Stimulated activated CD4-positive, alpha-beta T cell treated with anti-CD3 and anti-CD28 coated beads, TNF-alpha, amount 100 ng/mL, for 1 hour (primary cell): ENCODE data around the gene ADD1.

Experiments used
- DNase-seq, 3 donors: peaks; one replicate each; pipeline ENCODE4 v3.0.0-alpha.2; 2020; ENCODE audit warnings: low read depth in 3 of 3, low spot score in 1 of 3

Gene ADD1

GRCh38 chr4:2961811-2962441, 118.3 kb downstream of the ADD1 start:
- peak in 1 of 3 donors; percentile 39 for DNase-seq

GRCh38 chr4:2962614-2963174, 119.0 kb downstream of the ADD1 start:
- no peak for DNase-seq

- peak; percentile 90 to 95 (median 93) for DNase-seq
These were observed 119.7 kb downstream of the ADD1 start, which contains the start of the genes GRK4 and NOP14 for GRCh38 chr4:2963175-2963965. Gene GRK4 (plus strand): TSS chr4:2963571. CDS start chr4:2964071, 500 bp downstream. Gene NOP14 (minus strand): TSS chr4:2963406. CDS start chr4:2963319, 87 bp downstream.

- no peak for DNase-seq
These were observed 120.4 kb downstream of the ADD1 start for GRCh38 chr4:2963966-2964471.

GRCh38 chr4:2964706-2965258, 121.1 kb downstream of the ADD1 start:
- DNase-seq: no peak

- no peak for DNase-seq
These were observed 121.6 kb downstream of the ADD1 start for GRCh38 chr4:2965262-2965661.

- no peak for DNase-seq
These were observed 124.7 kb downstream of the ADD1 start for GRCh38 chr4:2968381-2968780.

GRCh38 chr4:2971275-2971674, 127.6 kb downstream of the ADD1 start:
- DNase-seq: no peak

GRCh38 chr4:2977211-2978088, 133.8 kb downstream of the ADD1 start:
- DNase-seq: no peak
